HG03060 (cell line): ENCODE measurements around the gene ARMC2.

ENCODE experiments used
- ATAC-seq: cut with Tn5 transposase; IDR thresholded peaks from one replicate; pipeline ENCODE4 v1.9.1; 2021; ENCODE audit warnings: low read depth, moderate number of reproducible peaks; ENCODE audit not compliant: unreplicated experiment

The ARMC2 gene

DNA sequence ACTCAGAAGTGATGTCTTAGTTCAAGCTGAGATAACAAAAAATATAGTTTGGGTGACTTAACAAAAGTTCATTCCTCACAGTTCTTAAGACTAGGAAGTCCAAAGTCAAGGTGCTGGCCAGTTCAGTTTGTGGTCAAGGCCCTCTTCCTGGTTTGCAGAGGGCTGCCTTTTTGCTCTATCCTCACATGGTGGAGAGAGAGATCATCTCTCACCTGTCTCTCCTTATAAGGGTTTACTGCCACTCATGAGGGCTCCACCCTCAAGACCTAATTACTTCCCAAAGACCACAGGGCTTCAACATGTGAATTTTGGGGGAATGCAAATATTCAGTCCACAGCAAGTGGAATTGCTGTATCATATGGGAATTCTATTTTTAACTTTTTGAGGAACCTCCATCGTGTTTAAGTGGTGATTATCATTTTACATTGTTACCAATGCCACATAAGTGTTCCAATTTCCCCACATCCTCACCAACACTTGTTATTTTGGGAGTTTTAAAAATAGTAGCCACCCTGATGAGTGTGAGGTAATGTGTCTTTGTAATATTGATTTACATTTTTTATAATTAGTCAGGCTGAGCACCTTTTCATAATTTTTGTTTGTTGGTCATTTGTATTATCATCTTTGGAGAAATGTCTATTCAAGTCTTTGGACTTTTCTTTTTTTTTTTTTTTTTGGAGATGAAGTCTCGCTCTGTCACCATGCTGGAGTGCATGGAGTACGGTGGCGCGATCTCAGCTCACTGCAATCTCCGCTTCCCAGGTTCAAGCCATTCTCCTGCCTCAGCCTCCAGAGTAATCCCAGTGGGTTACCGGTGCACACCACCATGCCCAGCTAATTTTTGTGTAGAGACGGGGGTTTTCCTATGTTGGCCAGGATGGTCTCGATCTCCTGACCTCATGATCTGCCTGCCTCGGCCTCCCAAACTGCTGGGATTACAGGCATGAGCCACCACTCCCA, 134.2 kb downstream of the ARMC2 start:
- no peak for ATAC-seq

DNA sequence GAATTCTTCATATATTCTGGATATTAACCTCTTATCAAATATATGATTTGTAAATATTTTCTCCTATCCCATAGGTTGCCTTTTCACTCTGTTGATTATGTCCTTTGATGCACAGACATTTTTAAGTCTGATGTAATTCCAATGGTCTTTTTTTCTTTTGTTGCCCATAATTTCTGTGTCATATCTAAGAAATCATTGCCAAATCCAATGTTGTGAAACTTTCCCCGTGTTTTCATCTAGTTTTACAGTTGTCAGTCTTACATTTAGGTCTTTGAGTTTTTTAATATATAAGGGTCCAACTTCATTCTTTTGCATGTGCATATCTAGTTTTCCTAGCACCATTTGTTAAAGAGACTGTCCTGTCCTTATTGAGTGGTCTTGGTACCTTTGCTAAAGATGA, 134.9 kb downstream of the ARMC2 start:
- ATAC-seq, result no peak

DNA sequence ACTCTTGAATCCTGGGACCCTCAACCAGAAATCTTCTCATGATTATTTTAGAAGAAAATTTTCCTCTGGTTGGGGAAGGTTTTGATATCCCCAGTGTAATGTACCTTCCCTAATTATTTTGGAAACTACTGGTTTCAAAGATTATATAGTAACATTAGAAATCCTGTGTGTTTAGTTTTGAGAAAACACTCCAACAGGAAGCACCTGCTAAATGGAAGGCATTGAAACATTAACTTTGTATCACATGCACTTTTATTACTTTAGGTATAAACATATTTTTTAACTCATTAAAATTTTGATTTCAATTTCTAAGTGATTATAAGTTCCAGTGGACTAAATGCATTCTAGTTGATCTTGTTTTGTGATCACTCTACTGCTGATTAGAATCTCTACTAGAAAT, 137.1 kb downstream of the ARMC2 start:
- no peak for ATAC-seq

DNA sequence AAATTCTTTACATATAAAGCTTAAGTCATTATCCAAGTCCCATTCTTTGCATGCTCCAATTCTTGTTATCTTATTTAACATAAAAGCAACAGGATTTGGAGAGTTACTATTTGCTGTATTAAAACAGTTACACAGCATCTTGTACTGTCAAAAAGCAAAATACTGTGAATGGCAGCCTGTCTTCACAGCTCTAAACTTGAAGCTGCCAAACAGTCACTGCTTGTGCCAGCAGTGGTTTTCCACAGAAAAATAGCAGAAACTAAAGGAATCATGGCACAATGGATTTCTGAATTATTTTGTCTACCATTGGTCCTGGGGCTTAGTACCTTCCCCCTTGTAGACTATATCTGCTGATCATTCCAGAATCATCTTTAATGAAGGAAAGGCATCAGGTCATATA, 138.9 kb downstream of the ARMC2 start:
- ATAC-seq, result no peak

DNA sequence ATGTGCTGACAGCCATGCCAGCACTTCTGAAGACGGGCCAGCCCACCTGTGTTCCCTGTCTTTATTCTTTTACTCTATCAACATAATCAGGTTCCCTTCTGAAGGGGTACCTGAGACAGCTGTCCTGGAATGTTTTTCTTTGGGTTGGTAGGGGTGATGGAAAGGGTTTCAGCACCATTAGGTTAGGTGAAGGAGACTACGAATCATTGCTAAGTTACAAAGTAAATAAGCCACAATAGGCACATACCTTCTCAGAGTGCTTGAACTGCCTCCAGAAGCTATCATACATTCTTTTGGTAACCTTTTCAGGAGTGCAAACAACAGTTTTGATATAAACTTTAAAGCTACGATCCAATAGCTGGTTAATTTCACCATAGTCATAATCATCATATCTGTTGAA, 140.1 kb downstream of the ARMC2 start:
- no peak for ATAC-seq

DNA sequence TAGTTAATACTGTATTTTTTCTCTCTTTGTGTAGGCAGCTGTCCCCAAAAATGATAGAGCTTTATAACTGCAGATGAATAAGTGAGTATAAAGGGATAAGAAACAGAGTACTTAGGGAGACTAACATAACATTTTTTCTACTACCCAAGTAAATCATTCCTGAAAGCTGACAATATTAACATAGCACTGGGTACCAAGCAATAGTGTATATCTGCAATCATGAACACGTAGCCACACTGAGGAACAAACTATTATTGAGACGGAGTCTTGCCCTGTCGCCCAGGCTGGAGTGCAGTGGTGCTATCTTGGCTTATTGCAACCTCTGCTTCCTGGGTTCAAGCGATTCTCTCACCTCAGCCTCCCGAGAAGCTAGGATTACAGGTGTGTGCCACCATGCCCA, 140.5 kb downstream of the ARMC2 start:
- ATAC-seq, result no peak

DNA sequence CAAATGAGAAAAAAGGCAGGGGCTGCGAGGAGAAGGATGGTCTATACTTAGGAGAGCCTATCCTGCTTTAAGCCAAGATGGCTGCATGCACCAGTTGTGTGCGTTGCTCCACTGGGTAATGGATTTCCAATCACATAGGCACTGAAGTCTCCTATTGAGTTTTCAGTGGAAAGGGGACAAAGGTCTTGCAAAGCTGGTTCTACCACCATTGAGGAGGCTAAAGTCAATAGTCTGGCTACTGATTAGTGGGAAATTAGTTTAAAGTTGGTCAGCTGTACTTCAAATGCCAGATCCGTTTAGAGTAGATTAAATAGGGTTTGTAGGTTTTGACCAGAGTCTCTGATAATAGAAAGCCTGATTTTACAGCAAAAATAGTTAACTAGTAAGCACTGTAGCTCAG, 141.5 kb downstream of the ARMC2 start:
- ATAC-seq, result no peak

DNA sequence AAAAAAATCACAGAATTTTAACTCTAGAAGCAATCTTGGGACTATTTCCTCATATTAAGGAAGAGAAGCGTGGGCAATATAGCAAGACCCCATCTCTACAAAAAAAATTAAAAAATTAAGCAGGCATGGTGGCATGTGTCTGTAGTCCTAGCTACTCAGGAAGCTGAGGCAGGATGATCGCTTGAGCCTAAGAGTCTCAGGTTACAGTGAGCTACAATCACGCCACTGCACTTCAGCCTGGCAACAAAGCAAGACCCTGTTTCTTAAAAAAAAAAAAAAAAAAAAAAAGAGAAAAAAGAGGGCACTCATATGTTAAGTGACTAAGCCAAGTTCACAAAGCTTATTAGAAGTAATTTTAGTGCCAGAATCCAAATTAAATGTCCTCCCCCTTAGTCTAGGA, 145.7 kb downstream of the ARMC2 start:
- ATAC-seq, result no peak

DNA sequence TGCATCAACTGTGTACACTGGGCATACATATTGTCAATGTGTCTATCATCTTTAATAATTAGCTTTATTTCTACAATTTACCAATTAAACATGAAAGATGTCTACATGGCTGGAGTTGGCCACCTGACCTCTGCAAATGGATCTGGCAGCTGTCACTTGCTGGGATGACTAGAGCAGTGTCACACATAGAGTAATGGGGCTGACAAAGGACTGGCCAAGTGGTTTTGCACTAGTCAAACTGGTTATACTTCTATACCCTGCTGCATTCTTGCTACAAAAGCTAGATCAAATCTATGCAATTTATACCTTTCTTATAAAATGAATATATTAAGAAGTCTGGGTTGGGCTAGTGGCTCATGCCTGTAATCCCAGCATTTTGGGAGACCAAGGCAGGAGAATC, 147.1 kb downstream of the ARMC2 start:
- ATAC-seq, result no peak

DNA sequence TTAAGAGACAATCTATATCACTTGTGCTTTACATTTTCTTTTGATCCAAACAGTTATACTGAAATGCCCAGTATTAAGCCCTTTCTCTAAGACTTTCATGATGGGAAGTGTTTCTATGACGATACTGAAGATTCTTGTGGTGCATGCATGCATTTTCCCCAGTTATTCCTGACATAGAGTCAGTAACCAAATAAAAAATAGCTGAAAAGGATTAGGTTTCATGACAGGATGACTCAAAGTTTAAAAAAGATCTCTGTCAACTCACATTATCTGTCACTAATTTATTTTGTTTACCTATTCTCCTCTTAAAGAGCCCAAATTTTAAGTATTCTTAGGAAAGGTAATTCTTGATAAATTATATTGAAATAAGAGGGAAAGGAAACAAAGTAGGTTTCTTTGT, 148.0 kb downstream of the ARMC2 start:
- no peak for ATAC-seq

DNA sequence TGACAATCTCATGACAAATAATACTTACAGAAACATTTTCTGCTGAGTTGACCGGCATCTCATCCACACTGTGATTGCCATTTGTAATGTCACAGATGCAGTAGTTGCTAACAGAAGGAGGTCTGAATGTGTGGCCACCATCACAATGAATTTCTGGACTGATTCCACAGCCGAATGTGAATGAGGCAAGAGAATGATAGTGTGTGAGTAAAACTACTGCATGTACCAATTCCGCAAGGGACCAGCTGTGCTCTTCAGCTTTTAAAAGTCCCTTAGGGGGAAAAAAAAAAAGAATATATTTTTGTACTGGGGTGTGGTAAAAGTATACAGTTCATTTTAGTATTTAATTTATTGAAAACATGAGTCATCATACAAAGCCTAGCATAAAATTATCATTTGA, 150.3 kb downstream of the ARMC2 start:
- ATAC-seq, result no peak

DNA sequence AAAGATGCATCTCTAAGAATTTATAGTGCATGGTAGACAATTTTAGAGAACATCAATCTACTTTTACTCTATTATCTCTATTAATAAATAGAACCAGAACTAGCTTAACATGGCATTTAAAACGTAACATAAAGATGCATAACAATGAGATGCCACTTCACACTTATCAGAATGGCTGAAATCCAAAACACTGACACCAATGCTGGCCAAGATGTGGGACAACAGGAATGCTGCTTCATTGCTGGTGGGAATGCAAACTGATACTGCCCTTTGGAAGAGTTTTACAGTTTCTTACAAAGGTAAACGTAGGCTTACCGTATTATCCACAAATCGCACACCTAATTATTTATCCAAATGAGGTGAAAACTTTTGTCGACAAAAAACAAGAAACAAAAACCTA, 151.2 kb downstream of the ARMC2 start:
- no peak for ATAC-seq

DNA sequence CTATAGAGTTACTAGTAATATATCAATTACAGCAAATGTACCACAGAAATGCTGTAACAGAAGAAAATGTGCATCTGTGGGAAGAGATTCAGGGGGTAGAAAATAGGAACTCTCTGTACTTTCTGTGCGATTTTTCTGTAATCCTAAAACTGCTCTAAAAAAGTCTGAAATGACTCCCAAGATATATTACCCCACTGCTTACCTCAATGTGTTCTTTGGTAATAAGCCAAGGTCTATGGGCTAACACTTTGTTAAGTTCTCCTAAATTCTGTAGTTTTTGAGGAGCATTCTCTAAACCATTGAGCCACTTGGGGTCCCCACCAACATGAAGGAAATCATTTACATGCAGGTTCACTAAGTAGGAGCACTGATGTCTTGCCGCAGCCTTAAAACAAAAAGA, 152.1 kb downstream of the ARMC2 start:
- no peak for ATAC-seq

DNA sequence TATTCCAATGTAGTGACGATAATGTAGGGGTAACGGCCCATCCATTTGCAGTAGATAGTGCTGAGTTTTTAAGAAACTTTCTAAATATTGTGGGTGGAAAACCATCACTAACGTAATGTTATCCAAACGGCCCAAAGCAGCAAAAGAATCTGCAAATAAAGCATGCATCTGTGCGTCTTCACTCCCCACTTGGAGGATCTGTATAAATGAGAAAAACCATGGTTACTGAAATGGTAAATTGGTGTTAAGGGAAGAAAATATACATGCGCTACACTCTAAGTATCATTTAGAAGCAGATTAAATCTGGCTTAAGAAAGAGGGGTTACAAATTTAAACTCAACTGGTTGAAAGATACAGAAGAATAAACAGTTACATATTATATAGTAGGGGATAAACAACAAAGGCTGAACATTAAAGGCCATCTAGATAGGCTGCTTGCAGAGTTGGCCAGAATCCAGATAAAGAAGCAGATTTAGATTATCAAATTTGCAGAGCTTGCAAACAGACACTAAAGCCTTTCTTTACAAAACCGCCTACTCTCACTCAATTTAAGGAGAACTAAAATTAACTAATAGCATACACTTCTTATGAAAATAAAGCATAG, 153.2 kb downstream of the ARMC2 start:
- no peak for ATAC-seq

DNA sequence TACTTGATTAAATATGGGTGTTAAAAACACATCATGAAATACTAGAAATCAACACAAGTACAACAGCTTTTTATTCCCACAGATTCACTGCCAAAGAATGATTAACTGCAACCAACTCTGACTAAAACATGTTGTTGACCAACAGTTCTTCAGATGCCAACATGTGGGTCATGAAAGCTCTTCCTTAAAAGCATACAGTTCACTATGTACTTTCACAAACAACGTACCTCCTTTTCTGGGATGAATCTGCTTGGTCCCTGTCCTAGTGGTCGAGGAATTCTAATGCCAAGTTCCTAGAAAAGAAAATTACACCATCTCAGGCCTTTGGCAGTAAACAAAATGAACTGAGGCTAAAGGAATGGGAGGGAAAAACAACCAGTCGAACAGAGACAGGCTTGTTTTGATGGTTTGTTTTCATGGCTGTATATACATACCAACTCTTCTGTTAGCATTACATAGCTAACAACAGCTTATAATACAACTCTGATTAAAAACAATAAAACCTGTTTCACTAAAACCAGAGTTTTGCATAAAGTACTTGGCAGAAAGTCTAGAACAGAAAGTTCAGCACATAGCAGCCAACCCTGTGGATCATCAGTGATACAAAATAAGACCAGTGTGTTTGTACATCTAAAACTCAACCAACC, 154.0 kb downstream of the ARMC2 start:
- no peak for ATAC-seq

DNA sequence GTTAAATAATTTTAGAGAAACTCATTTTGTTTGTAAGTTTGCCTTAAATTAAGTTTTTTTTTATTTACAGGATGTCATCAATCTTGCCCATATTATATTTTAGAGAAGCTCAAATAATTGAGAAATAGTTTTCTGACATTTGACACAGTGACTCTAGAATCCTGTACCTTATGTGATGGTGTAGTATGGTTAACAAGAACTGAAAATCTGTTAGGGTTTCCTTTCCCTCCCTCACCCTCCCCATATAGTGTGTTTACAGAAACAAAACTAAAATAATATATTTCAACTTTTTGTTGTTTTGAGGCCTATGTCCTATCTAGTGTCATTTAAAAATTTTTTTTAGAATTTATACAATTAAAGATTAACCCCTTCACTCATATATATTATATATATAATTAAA, 154.7 kb downstream of the ARMC2 start:
- no peak for ATAC-seq

DNA sequence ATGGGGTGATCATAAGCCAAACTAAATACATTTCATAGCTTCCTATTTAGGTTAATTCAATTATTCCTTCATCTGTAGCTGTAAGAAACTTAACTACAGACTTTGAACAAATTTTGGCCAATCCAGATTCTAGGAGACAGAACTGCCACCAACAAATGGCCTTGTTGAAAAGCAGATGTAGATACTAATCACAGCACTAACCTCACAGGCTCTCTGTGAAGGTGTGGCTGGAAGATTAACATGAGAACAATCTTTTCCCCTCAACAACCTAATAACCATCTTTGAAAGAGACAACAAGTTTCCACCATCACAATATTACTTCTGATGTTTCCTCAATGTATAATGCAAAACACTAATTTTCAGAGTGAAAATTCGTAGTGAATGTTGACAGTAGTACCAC, 158.6 kb downstream of the ARMC2 start:
- no peak for ATAC-seq

DNA sequence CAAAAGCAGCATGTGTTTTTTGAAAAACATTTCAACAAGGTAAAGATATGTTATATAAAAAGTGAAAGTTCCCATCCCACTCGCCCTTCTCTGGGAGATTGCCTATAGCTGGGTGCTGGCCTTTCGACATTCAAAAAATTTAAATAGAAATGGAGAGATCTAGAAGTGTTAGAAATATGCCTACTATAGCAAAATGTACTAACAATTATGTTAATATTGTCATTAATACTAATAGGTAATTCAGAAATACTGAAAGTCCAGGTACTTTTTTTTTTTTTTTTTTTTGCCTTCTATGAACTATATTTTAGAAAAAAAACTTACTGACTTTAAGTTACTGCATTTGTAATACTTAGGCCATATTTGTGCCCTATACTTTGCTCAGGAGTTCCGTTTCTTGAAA, 159.3 kb downstream of the ARMC2 start:
- ATAC-seq, result no peak

DNA sequence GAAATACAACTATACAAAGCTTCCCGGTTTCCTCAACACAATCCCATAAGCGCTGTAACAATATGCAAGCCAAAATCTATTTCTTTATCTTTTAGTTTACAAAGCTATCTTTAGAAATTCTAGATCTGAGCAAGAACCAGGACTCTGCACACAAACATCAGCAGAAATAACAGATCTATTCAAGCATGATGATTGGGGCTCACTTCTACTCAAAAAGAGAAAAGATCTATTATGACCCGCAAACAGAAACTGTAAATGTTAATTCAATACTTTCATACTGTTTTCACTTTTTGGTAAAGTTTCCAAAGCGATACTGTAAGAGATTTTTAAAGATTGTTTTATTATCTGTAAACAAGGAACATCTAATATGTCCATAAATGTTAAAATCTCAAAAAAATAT, 159.8 kb downstream of the ARMC2 start:
- ATAC-seq, result no peak

DNA sequence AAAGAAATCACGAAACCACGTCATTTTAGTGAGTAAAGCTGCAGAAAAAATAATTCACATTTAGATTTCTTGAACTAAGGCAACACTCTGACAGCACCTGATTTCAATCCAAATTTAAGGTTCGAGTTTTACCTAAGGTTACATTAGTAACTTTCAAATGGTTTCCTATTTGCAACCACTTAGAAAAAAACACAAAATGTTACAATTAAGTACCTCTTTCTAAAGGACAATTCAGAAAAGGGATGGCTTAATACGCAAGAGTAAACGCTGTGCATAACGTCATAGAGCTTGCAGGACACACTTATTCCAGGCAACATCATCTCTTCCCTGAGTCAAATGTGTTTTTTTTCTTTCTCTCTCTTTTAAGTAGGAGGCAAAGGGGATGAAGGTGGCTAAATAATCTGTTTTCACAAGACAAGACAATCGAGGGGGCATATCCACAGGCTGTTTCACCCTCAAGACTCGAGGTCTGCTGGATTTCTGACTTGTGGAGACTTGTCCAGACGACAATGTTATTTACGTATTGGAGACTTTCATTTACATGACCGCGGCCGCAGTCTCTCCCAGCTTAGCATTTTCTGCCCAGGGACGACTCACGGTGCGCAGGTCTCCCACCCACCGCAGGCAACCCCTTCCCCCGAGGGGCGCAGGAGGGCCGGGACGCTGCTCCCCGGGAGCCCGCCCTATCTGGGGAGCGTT, 160.5 kb downstream of the ARMC2 start:
- no peak for ATAC-seq
